AG04449 (cell line): ENCODE results near the gene BTBD18.

Experiments used
- CTCF ChIA-PET: fragments of 350-600 bp; formaldehyde crosslinking; extraction: SDS; loops from one replicate; lab custom pipeline; 2021; ENCODE audit warnings: antibody characterized with exemption; lab: Yijun Ruan, JAX
- POLR2A ChIA-PET: fragments of 400-600, 350-600 bp; formaldehyde crosslinking; extraction: SDS; loops from one replicate; lab custom pipeline; 2020; ENCODE audit warnings: antibody characterized with exemption, inconsistent platforms; lab: Yijun Ruan, JAX
- DNase-seq: peaks from one replicate; pipeline ENCODE4 v3.0.0-alpha.2; 2010; ENCODE audit warnings: low read depth, low spot score
- H3K4me3 ChIP-seq: 2 replicates; pipeline ENCODE4 v1.5.1; 2011; ENCODE audit warnings: low read depth, mild to moderate bottlenecking, control low read depth, low read length
- TF ChIP-seq, protein P1 (sequence below): IDR thresholded peaks from one replicate; pipeline ENCODE4 v1.5.1; 2011; ENCODE audit warnings: mild to moderate bottlenecking, moderate library complexity, low read length, control low read depth, inconsistent platforms; ENCODE audit not compliant: insufficient read depth; ENCODE audit errors: missing control alignments

The BTBD18 gene

DNA sequence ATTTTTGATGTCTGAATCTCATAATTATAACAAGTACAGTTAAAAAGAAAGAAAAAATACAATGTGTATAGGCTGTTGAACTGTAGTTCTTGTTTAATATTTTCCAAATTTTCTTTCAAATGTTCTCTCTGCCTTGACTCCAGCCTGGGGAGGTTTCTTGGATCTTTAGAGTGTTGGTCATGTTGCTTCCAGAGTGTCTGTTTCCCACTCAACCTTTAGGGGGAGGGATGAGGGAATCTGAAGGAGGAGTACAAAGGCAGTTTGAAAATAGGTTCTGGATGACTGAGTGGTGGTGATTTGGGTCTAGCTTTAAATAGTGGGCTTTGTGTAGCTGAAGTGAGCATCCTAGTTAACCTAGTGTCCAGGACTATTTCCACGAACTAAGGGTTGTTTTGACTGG lies 11.9 kb upstream of the BTBD18 start:
- POLR2A ChIA-PET = interaction anchor here (1.0 to 1.4 kb wide), 2 partner anchors 13 to 15 kb away, joined by 5 to 6 read pairs; no protein-coding TSS in a partner anchor
- CTCF ChIA-PET = interaction anchor here (0.7 to 16.3 kb wide), 11 partner anchors 9 to 749 kb away, joined by 3 to 315 read pairs (median 9); partner anchors contain the start of gene BTBD18
- no peak for DNase-seq
- TF ChIP-seq, protein P1, sequence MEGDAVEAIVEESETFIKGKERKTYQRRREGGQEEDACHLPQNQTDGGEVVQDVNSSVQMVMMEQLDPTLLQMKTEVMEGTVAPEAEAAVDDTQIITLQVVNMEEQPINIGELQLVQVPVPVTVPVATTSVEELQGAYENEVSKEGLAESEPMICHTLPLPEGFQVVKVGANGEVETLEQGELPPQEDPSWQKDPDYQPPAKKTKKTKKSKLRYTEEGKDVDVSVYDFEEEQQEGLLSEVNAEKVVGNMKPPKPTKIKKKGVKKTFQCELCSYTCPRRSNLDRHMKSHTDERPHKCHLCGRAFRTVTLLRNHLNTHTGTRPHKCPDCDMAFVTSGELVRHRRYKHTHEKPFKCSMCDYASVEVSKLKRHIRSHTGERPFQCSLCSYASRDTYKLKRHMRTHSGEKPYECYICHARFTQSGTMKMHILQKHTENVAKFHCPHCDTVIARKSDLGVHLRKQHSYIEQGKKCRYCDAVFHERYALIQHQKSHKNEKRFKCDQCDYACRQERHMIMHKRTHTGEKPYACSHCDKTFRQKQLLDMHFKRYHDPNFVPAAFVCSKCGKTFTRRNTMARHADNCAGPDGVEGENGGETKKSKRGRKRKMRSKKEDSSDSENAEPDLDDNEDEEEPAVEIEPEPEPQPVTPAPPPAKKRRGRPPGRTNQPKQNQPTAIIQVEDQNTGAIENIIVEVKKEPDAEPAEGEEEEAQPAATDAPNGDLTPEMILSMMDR = peak; percentile 45
- H3K4me3 ChIP-seq = peak overlapping the region; percentile 88

DNA sequence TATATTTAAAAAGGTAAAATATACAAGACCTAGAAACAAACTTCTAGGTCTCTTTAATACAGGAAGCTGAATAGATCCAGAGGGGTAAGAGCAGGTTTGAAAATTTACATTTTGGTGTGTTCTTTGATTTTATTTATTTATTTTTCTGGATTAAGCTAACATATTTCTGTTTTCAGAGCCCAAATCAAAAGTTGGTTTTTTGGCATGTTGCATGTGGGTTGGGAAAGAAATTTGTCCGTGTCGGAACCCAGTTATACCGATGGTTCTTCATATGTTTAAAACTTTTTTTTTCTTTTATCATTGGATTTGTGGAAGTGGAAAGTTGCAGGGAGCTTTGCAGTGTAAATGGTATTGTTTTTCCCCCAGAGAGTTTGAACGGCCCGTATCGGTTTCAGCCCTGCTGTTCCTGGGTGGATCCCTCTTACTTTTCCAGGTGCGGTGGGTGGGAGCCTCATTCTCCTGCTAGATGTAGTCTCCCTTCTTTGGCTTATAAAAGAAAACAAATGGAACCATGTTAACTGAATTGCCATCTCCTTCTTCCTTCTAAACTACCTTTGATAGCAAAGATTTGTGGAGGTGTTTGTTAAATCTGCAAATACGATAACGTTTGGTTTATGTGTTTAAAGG lies 10.7 kb upstream of the BTBD18 start:
- no peak for DNase-seq
- POLR2A ChIA-PET = interaction anchor here (1.1 to 2.5 kb wide), 5 partner anchors 16 to 43 kb away, joined by 3 to 14 read pairs (median 6); partner anchors contain the start of gene SELENOH
- H3K4me3 ChIP-seq = peak overlapping the region; percentile 88
- TF ChIP-seq, protein P1 = no peak
- CTCF ChIA-PET = interaction anchor here (1.5 to 16.3 kb wide), 8 partner anchors 10 to 42 kb away, joined by 5 to 315 read pairs (median 14); partner anchors contain the start of genes BTBD18 and SELENOH

DNA sequence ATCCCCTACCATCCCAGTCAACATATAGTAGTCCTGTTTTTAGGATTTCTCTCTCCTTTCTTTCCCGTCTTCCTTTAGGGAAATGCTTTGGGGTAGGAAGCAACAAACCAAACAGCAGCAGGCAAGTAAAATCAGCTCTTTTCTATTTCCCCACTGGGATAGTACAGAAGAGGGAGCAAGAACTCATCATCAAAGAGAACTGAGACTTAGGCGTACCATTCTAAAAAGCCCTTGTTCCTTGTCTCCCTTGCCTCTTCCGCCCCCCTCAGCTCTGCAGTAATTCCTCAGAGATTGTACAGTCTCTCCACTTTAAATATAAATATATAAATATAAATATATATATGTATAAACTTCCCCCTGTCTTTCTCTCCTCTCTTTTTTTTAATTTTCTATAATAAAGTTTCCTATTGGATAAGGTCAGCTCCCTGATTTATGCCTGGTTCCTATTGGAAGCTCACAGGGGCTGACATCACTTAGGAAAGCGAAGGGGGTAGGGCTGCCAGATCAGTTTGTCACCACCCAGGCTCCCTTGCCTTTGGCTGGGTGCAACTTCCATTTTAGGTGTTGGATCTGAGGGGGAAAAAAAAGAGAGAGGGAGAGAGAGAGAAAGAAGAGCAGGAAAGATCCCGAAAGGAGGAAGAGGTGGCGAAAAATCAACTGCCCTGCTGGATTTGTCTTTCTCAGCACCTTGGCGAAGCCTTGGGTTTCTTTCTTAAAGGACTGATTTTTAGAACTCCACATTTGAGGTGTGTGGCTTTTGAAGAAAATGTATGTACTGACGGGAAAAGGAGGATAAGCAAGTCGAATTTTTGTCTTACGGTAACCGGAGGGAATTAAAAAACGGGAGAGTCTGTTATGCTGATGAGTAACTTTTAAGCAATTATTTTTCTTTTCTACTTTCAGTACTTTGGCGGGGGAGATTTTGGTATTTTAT lies 9.9 kb upstream of the BTBD18 start, which contains the start of gene CTNND1:
Gene CTNND1, plus strand, starts transcription at position 502 of the 934 bp plus-strand sequence. CDS start 29,677 bp downstream, outside the sequence.
- ChIA-PET POLR2A (interaction anchor here (0.6 to 2.5 kb wide), 8 partner anchors 14 to 365 kb away, joined by 3 to 14 read pairs (median 5); partner anchors contain the start of gene SELENOH), CTCF (interaction anchor here (0.9 to 16.3 kb wide), 11 partner anchors 10 to 762 kb away, joined by 3 to 315 read pairs (median 9); partner anchors contain the start of genes BTBD18 and SELENOH)
- H3K4me3 ChIP-seq = peak within 1 kb of the TSS; percentile 88
- peak; percentile 90 for DNase-seq
- TF ChIP-seq, protein P1 = no peak

DNA sequence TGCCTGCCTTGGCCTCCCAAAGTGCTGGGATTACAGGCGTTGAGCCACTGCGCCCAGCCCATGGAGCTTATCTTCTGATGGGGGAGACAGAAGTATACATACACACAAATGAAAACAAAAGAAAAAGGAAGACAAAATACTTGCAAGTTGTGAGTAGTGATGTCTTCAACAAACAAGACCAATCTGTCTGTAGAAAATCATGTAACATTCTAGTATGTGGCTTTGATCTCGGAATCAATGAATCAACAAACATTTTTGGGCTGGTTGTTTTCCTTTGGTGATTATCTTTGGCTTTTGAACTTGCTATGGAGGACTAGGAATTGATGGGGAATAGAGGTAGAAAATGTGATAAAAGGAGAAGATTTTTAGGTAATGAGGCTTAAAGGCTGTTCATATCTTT lies 6.6 kb upstream of the BTBD18 start:
- H3K4me3 ChIP-seq = no peak overlapping the region
- CTCF ChIA-PET = interaction anchor here (0.7 to 16.3 kb wide), 9 partner anchors 10 to 766 kb away, joined by 3 to 315 read pairs (median 4); no protein-coding TSS in a partner anchor
- POLR2A ChIA-PET = interaction anchor here (0.8 kb wide), 1 partner anchor 18 kb away, joined by 4 read pairs; no protein-coding TSS in a partner anchor
- DNase-seq = no peak
- TF ChIP-seq, protein P1 = no peak

DNA sequence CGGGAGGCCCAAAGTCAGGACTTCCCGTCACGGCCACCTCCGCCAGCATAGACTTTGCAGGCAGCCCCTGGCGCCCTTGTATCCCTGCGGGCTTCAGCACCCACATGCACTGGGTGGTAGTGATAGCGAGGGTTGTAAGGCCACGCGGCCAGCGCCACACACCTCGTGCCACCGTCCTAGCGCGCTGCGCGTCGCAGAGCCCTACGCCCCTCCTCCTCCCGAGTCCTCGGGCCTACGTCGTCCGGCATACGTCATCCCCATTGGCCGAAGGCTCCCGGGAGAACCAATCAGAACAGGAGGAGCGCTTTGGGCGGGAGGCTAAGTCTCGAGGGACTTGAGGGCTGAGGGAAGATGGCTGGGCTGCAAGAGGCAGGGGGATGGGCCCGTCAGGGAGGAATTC lies 1.3 kb upstream of the BTBD18 start:
- TF ChIP-seq, protein P1 = no peak
- ChIA-PET POLR2A (interaction anchor here (1.2 kb wide), 1 partner anchor 48 kb away, joined by 3 read pairs; no protein-coding TSS in a partner anchor), CTCF (interaction anchor here (2.2 to 9.9 kb wide), 2 partner anchors 11 to 48 kb away, joined by 26 to 200 read pairs; no protein-coding TSS in a partner anchor)
- DNase-seq = no peak
- H3K4me3 ChIP-seq = no peak overlapping the region
